Measurements from ENCODE around the gene TSPAN9. TPM values are rescaled to one million over a fixed set of nuclear protein-coding genes. Genes with fewer than 3 reads are reported as not detected.

The TSPAN9 gene
- total and polyA plus RNA-seq, 10 of the 15 experiments (the other 5 are each of a cell fraction or from before 2014, with no cell fraction given), result 0.03 to 1.0 (median 0.12) TPM; not detected in 5

DNA sequence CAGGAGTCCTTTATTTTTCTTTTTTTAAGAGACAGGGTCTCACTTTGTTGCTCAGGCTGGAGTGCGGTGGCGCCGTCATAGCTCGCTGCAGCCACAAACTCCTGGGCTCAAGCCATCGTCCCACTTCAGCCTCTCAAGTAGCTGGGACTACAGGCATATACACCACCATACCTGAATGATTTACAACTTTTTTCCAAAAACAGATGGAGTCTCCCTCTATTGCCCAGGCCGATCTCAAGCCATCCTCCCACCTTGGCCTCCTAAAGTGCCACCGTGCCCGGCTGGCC lies 205.1 kb downstream of the TSPAN9 start:
- Histone ChIP-seq H2AFZ (ENCODE audit: control insufficient read depth, low read depth, low read length) (no peak overlapping the region), H3K9ac (ENCODE audit: control insufficient read depth, insufficient read depth, low read length) (no peak overlapping the region), H3K4me1 (ENCODE audit: control insufficient read depth, insufficient read depth, low read length) (no peaks in the 10 kb centered on the region), H3K4me3 (no peak overlapping the region), H3K79me2 (ENCODE audit: control insufficient read depth, insufficient read depth, low read length) (no peaks in the 10 kb centered on the region), H3K36me3 (ENCODE audit: control insufficient read depth in 2 of 2, insufficient read depth in 2 of 2, low read length in 1 of 2) (no peaks in the 10 kb centered on the region), H3K27me3 (replicated peaks in 1 of 2; ENCODE audit: control insufficient read depth in 2 of 2, insufficient read depth in 2 of 2, low read length in 1 of 2) (peaks cover 0 to 5% of the 10 kb centered on the region in 2 experiments; a peak in 1 of 4 replicates), H3K9me3 (replicated peaks; ENCODE audit: control insufficient read depth, insufficient read depth, low read length) (no peaks in the 10 kb centered on the region), H4K20me1 (ENCODE audit: control insufficient read depth, insufficient read depth) (no peaks in the 10 kb centered on the region), H3K4me2 (ENCODE audit: control insufficient read depth, insufficient read depth) (no peak overlapping the region), H3K27ac (ENCODE audit: control insufficient read depth, insufficient read depth) (no peak overlapping the region)
- intact Hi-C loops (cut with micrococcal nuclease; ENCODE audit: unreplicated experiment) (no loop called here), in situ Hi-C loops (cut with MboI) (no loop called here)
- ChIA-PET RAD21 (ENCODE audit: unreplicated experiment) (no interaction called here), SMC1A (ENCODE audit: uncharacterized antibody, unreplicated experiment) (no interaction called here), CTCF (no interaction called here), POLR2A (no interaction called here)
- no peak for ATAC-seq
- BruUV-seq (replicated peaks), result no TSS peak
- no peak for FAIRE-seq
- DNase-seq (ENCODE audit: low read depth, low spot score), result no peak
- 65% methylated on average over 8 of the region's 8 CpGs for WGBS (ENCODE audit: insufficient coverage, insufficient replicate concordance, low lambda C conversion rate, missing lambda C conversion rate)
- TF ChIP-seq BRCA1 (IDR thresholded peaks at IDR 0.05; ENCODE audit: low read depth, low read length) (no peak), RAD51 (IDR thresholded peaks at IDR 0.05) (no peak), BCL11A (IDR thresholded peaks at IDR 0.05; ENCODE audit: low read depth, low read length) (no peak), HDAC2 (IDR thresholded peaks at IDR 0.05) (no peak), TBL1XR1 (IDR thresholded peaks at IDR 0.05; ENCODE audit: low read depth, low read length) (no peak), EZH2 (IDR thresholded peaks at IDR 0.05; ENCODE audit: borderline replicate concordance, control insufficient read depth, low read depth, low read length) (no peak), POLR2A (IDR thresholded peaks at IDR 0.05; ENCODE audit: low read depth, low read length) (no peak), IKZF1 (conservative IDR thresholded peaks at IDR 0.05) (no peak), RCOR1 (conservative IDR thresholded peaks at IDR 0.05; ENCODE audit: low read depth, low read length) (no peak), EGR1 (IDR thresholded peaks at IDR 0.05; ENCODE audit: borderline replicate concordance in 1 of 2, low read depth in 2 of 2, low read length in 2 of 2) (no peak), WRNIP1 (IDR thresholded peaks at IDR 0.05; ENCODE audit: borderline replicate concordance, low read depth, low read length) (no peak), NFXL1 (IDR thresholded peaks at IDR 0.05; ENCODE audit: borderline replicate concordance) (no peak), E2F4 (IDR thresholded peaks at IDR 0.05; ENCODE audit: low read depth, low read length) (no peak), TCF7 (IDR thresholded peaks at IDR 0.05; ENCODE audit: borderline replicate concordance) (no peak), RUNX3 (IDR thresholded peaks at IDR 0.05; ENCODE audit: low read length) (no peak), DPF2 (IDR thresholded peaks at IDR 0.05) (no peak)
- TF ChIP-seq, protein P1, sequence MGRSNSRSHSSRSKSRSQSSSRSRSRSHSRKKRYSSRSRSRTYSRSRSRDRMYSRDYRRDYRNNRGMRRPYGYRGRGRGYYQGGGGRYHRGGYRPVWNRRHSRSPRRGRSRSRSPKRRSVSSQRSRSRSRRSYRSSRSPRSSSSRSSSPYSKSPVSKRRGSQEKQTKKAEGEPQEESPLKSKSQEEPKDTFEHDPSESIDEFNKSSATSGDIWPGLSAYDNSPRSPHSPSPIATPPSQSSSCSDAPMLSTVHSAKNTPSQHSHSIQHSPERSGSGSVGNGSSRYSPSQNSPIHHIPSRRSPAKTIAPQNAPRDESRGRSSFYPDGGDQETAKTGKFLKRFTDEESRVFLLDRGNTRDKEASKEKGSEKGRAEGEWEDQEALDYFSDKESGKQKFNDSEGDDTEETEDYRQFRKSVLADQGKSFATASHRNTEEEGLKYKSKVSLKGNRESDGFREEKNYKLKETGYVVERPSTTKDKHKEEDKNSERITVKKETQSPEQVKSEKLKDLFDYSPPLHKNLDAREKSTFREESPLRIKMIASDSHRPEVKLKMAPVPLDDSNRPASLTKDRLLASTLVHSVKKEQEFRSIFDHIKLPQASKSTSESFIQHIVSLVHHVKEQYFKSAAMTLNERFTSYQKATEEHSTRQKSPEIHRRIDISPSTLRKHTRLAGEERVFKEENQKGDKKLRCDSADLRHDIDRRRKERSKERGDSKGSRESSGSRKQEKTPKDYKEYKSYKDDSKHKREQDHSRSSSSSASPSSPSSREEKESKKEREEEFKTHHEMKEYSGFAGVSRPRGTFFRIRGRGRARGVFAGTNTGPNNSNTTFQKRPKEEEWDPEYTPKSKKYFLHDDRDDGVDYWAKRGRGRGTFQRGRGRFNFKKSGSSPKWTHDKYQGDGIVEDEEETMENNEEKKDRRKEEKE (IDR thresholded peaks at IDR 0.05), result no peak
- TF ChIP-seq, protein P2, sequence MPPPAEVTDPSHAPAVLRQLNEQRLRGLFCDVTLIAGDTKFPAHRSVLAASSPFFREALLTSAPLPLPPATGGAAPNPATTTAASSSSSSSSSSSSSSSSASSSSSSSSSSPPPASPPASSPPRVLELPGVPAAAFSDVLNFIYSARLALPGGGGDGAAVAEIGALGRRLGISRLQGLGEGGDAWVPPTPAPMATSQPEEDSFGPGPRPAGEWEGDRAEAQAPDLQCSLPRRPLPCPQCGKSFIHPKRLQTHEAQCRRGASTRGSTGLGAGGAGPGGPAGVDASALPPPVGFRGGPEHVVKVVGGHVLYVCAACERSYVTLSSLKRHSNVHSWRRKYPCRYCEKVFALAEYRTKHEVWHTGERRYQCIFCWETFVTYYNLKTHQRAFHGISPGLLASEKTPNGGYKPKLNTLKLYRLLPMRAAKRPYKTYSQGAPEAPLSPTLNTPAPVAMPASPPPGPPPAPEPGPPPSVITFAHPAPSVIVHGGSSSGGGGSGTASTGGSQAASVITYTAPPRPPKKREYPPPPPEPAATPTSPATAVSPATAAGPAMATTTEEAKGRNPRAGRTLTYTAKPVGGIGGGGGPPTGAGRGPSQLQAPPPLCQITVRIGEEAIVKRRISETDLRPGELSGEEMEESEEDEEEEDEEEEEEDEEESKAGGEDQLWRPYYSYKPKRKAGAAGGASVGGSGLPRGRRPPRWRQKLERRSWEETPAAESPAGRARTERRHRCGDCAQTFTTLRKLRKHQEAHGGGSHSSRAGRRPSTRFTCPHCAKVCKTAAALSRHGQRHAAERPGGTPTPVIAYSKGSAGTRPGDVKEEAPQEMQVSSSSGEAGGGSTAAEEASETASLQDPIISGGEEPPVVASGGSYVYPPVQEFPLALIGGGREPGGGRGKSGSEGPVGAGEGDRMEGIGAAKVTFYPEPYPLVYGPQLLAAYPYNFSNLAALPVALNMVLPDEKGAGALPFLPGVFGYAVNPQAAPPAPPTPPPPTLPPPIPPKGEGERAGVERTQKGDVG (CRISPR knock-in tag; IDR thresholded peaks at IDR 0.05), result no peak
- TF ChIP-seq, protein P3, sequence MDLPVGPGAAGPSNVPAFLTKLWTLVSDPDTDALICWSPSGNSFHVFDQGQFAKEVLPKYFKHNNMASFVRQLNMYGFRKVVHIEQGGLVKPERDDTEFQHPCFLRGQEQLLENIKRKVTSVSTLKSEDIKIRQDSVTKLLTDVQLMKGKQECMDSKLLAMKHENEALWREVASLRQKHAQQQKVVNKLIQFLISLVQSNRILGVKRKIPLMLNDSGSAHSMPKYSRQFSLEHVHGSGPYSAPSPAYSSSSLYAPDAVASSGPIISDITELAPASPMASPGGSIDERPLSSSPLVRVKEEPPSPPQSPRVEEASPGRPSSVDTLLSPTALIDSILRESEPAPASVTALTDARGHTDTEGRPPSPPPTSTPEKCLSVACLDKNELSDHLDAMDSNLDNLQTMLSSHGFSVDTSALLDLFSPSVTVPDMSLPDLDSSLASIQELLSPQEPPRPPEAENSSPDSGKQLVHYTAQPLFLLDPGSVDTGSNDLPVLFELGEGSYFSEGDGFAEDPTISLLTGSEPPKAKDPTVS (IDR thresholded peaks at IDR 0.05; ENCODE audit: low read depth, low read length), result no peak
